Osteoblast (primary cell): ENCODE measurements around the gene AK3. TPM values are rescaled to one million over a fixed set of nuclear protein-coding genes. Genes with fewer than 3 reads are reported as not detected.
A peak's percentile ranks its signal among the peaks of the same experiment; 100 is the strongest.

ENCODE experiments used
- DNase-seq: peaks from one replicate; pipeline ENCODE4 v3.0.0; 2011; ENCODE audit warnings: low spot score, mixed read lengths; ENCODE audit not compliant: insufficient read length; ENCODE audit errors: missing footprints
- H2AFZ ChIP-seq: 2 replicates; pipeline ENCODE4 v1.6.0; 2011; ENCODE audit warnings: mild to moderate bottlenecking, low read length
- H3K27ac ChIP-seq: 2 replicates; pipeline ENCODE4 v1.5.1; 2011; ENCODE audit warnings: mild to moderate bottlenecking, low read depth, low read length, moderate library complexity
- H3K27me3 ChIP-seq: 2 replicates; pipeline ENCODE4 v1.6.0; 2012; ENCODE audit warnings: mild to moderate bottlenecking, control low read depth, inconsistent platforms, low read length, moderate library complexity; ENCODE audit not compliant: insufficient read depth
- H3K36me3 ChIP-seq: 2 replicates; pipeline ENCODE4 v1.5.1; 2011; ENCODE audit warnings: mild to moderate bottlenecking, low read length, control low read depth, moderate library complexity; ENCODE audit not compliant: insufficient read depth
- H3K4me1 ChIP-seq: 2 replicates; pipeline ENCODE4 v1.5.1; 2011; ENCODE audit warnings: mild to moderate bottlenecking, low read length, control low read depth, moderate library complexity; ENCODE audit not compliant: insufficient read depth
- H3K4me2 ChIP-seq: 2 replicates; pipeline ENCODE4 v1.6.0; 2011; ENCODE audit warnings: mild to moderate bottlenecking, low read length; ENCODE audit not compliant: insufficient read depth
- H3K4me3 ChIP-seq: fragments of 200-600 bp; sonication (generic); 3 replicates; pipeline ENCODE4 v1.5.1; 2012; ENCODE audit warnings: mild to moderate bottlenecking, low read length, inconsistent platforms; ENCODE audit not compliant: insufficient read depth
- H3K79me2 ChIP-seq: 2 replicates; pipeline ENCODE4 v1.6.0; 2012; ENCODE audit warnings: mild to moderate bottlenecking, low read length, control low read depth, inconsistent platforms; ENCODE audit not compliant: insufficient read depth
- H3K9me3 ChIP-seq: 2 replicates; pipeline ENCODE4 v1.5.1; 2011; ENCODE audit warnings: low read depth, low read length, control low read depth
- H4K20me1 ChIP-seq: 2 replicates; pipeline ENCODE4 v1.6.0; 2012; ENCODE audit warnings: mild to moderate bottlenecking, low read length, control low read depth; ENCODE audit not compliant: insufficient read depth
- total RNA-seq: library from RNA; depleted of rRNA; stranded (reverse); fragments of >200 nt; gene quantifications from 2 replicates; pipeline ENCODE4 v1.2.3, GENCODE V29; 2012
- TF ChIP-seq, protein P1 (sequence below): IDR thresholded peaks from 2 replicates; pipeline ENCODE4 v1.5.1; 2011; ENCODE audit warnings: mild to moderate bottlenecking, low read depth, low read length, moderate library complexity; ENCODE audit errors: extremely low read depth

Gene AK3
- total RNA-seq, 1 donor, result 48.9 TPM

DNA sequence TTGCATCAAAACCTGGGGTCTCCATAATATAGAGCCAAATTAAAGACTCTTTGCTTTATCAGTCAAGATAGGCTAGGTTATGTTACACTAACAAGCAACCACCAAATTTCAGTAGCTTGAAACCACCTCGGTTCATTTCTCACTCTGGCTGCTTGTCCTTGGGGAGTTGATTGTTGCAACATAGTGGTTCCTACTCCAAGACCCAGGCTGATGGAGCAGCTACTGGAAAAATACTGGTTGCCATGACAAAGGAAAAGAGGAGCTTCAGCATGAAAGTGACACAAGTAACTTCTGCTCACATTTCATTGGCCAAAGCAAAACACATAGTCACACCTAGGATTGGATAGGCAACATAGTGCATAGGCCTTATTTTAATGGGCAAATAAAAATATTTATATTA lies 33.2 kb upstream of the AK3 start:
- peak; percentile 88 for DNase-seq
- Histone ChIP-seq H3K27ac (no peak overlapping the region), H3K4me3 (no peak overlapping the region), H3K36me3 (no peaks in the 10 kb centered on the region), H4K20me1 (no peaks in the 10 kb centered on the region), H2AFZ (no peak overlapping the region), H3K79me2 (no peaks in the 10 kb centered on the region), H3K9me3 (no peaks in the 10 kb centered on the region), H3K4me2 (no peak overlapping the region), H3K4me1 (peaks cover 6% of the 10 kb centered on the region), H3K27me3 (no peaks in the 10 kb centered on the region)
- TF ChIP-seq, protein P1, sequence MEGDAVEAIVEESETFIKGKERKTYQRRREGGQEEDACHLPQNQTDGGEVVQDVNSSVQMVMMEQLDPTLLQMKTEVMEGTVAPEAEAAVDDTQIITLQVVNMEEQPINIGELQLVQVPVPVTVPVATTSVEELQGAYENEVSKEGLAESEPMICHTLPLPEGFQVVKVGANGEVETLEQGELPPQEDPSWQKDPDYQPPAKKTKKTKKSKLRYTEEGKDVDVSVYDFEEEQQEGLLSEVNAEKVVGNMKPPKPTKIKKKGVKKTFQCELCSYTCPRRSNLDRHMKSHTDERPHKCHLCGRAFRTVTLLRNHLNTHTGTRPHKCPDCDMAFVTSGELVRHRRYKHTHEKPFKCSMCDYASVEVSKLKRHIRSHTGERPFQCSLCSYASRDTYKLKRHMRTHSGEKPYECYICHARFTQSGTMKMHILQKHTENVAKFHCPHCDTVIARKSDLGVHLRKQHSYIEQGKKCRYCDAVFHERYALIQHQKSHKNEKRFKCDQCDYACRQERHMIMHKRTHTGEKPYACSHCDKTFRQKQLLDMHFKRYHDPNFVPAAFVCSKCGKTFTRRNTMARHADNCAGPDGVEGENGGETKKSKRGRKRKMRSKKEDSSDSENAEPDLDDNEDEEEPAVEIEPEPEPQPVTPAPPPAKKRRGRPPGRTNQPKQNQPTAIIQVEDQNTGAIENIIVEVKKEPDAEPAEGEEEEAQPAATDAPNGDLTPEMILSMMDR, result no peak

DNA sequence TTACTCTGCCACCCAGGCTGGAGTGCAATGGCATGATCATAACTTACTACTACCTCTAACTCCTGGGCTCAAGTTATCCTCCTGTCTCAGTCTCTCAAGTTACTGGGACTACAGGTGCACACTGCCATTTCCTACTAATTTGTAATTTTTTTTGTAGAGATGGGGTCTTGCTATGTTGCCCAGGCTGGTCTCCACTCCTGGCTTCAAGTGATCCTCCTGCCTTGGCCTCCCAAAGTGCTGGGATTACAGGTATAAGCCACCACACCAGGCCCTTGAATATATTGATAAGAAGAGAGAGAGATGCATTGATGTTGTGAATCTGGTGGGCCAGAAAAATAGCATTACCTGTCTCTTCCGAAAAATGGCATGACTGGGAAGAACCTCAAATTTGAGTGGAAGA lies 30.8 kb upstream of the AK3 start:
- no peak overlapping the region for H3K4me2 ChIP-seq
- H3K27me3 ChIP-seq, result no peaks in the 10 kb centered on the region
- TF ChIP-seq, protein P1, result no peak
- no peak overlapping the region for H3K27ac ChIP-seq
- no peak overlapping the region for H3K4me3 ChIP-seq
- H3K4me1 ChIP-seq, result peaks cover 9% of the 10 kb centered on the region
- no peak for DNase-seq
- H4K20me1 ChIP-seq, result no peaks in the 10 kb centered on the region
- no peak overlapping the region for H2AFZ ChIP-seq
- H3K36me3 ChIP-seq, result no peaks in the 10 kb centered on the region
- no peaks in the 10 kb centered on the region for H3K9me3 ChIP-seq
- H3K79me2 ChIP-seq, result no peaks in the 10 kb centered on the region

GRCh38 chr9:4769321-4770080 lies 28.5 kb upstream of the AK3 start:
- Histone ChIP-seq H3K4me1 (peaks cover 9% of the 10 kb centered on the region), H3K36me3 (no peaks in the 10 kb centered on the region), H4K20me1 (no peaks in the 10 kb centered on the region), H2AFZ (peak overlapping the region; percentile 3), H3K4me3 (no peak overlapping the region), H3K9me3 (no peaks in the 10 kb centered on the region), H3K4me2 (no peak overlapping the region), H3K79me2 (no peaks in the 10 kb centered on the region), H3K27ac (no peak overlapping the region), H3K27me3 (no peaks in the 10 kb centered on the region)
- peak; percentile 87 for DNase-seq
- TF ChIP-seq, protein P1, result no peak

- Histone ChIP-seq H3K79me2 (no peaks in the 10 kb centered on the region), H3K36me3 (no peaks in the 10 kb centered on the region), H3K4me3 (no peak overlapping the region), H3K4me2 (no peak overlapping the region), H2AFZ (no peak overlapping the region), H4K20me1 (no peaks in the 10 kb centered on the region), H3K4me1 (peaks cover 3% of the 10 kb centered on the region), H3K27me3 (no peaks in the 10 kb centered on the region), H3K27ac (no peak overlapping the region), H3K9me3 (no peaks in the 10 kb centered on the region)
- TF ChIP-seq, protein P1, result no peak
- DNase-seq, result peak; percentile 53
Measured at GRCh38 chr9:4768681-4769080, 27.7 kb upstream of the AK3 start.
